ELF-1 (cell line): ENCODE data around the gene SMYD1.
"Not testable (repeated sequence)": the region's sequence is repeated elsewhere in the genome, so short reads cannot be mapped to it uniquely, and the experiment has no call there.

Experiments used
- DNase-seq: peaks from one replicate; pipeline ENCODE4 v3.0.0-alpha.2; 2016; ENCODE audit warnings: low read depth, low spot score

Gene SMYD1

DNA sequence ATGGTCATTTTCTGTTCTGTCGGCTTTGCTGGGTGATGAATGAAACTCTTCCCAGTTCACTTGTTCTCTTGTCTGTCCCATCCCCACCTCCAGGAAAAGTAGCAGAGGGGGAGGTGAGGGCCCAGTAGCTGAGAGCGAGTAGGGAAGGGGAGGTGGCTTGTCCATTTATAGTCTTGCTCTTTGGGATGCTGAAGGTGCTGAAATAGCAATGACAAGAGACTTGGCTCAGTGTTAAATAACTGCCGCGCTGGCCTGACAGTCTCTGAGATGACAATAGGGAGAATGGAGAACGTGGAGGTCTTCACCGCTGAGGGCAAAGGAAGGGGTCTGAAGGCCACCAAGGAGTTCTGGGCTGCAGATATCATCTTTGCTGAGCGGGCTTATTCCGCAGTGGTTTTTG, at the start of gene SMYD1:
Gene SMYD1 (plus strand): TSS at position 228 of the 400 bp plus-strand sequence. CDS start 40 bp downstream, at position 268.
- DNase-seq = no peak

DNA sequence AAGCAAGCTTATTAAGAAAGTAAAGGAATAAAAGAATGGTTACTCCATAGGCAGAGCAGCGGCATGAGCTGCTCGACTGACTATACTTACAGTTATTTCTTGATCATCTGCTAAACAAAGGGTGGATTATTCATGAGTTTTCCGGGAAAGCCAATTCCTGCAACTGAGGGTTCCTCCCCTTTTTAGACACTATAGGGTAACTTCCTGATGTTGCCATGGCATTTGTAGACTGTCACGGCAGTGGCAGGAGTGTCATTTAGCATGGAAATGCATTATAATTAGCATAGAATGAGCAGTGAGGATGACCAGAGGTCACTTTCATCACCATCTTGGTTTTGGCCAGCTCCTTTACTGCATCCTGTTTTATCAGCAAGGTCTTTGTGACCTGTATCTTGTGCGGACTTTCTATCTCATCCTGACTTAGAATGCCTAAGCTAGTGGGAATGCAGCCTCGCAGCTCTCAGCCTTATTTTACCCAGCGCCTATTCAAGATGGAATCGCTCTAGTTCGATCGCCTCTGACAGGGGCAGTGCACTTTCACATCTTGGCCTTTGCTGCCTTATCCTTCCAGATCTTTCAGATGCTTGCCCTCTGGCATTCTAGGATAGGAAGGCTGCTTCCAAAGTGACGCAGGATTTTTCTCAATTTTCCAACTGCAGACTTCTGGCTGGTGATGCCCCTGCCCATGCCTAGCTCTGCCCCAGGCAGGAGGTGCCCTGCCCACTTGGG, 49.4 kb upstream of the SMYD1 start:
- DNase-seq = not testable (repeated sequence)

DNA sequence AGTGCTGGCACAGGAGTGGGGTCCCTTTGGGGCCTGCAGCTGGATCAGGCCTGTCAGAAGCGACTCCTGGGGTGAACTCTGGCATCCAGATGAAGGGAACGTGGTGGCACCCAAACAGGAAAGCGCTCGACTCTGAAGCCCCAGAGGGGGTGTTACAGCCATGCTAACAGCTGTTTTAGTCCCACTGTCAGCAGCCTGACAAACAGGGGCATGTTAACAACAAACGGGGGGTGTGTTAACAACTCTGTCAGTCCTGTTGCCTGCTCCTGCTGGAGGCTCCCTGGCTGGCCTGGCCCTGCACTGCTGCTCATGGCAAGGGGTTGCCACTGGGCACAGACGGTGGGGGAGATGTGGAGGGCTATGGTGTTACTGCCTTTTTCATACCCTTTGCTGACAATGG, 48.7 kb upstream of the SMYD1 start:
- no peak for DNase-seq

DNA sequence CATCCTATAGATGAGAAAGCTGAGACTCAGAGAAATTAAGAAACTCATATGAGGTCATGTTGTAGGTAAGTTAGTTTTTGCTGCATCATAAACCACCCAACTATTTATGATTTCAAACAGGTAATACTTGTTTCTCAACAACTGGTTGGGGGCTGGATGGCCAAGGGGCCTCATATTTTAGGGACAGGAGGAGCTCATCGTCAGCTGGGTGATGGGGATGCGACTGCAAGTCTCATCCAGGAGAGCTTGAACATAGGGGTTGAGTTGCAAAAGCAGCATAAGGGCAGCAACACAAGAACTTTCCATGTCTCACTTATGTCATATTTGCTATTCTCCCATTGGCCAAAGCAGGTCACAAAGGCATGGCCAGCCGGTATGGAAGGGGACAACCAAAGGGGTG, 47.6 kb upstream of the SMYD1 start:
- DNase-seq = no peak

DNA sequence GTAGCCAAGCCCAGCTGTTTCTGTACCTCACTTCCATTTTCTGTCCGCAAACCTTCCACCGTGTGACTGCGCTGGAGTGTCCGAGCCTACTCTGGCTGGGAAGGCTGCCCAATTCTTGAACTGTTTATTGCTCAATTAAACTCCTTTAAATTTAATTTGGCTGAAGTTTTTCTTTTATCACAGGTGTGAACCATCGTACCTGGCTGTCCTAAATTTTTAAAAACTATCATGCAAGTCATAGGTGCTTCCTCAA, 45.0 kb upstream of the SMYD1 start:
- no peak for DNase-seq

DNA sequence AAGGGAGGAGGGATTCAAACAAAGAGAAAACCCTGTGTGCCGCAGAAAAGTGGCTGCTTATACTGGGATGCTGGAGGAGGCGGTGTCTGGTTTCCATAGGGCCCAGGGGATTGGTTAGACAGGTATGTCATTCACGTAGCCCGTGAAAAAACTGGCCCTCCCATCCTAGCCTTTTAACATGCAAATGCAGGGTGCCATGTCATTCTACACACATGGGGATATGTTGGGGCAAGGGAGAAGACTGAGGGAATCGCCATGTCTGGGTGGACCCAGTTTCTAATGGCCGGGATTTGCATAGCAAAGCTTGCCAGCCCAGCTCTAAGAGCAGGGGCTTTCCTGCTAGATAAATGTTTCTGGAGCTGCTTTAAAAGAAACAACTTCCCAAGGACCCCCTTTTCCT, 43.1 kb upstream of the SMYD1 start:
- peak; percentile 90 for DNase-seq

DNA sequence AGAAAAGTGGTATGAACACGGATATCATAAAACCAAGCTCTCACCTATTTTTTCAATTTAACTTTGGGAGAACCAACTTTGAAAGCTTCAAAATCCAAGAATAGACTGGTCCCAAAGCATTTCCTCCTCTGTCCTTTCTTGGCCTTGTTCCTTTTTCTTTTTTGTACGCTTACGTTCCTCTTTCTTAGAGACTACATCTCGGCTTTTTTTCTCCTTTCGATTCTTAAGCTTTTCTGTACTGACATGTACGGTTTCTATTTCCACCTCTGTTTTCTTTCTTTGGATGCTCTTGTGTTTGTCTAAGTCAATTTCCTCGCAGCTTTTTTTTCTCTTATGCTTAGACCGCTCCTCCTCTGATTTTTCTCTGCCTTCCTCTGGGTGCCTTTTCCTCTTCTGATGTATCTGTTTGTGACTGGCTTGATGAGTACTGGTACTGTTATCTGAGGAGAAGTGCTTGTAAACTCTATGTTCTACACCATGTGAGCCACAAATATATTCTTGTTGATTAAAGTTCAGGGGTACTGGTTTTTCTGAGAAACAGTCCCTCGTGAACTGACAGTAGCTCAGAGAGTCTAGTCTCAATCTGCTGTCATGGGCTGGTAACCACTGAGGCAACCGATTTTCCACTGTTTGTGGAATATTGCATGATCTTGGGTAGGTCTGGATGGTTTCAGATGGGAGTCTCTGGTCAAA, 39.8 kb upstream of the SMYD1 start:
- DNase-seq = no peak

DNA sequence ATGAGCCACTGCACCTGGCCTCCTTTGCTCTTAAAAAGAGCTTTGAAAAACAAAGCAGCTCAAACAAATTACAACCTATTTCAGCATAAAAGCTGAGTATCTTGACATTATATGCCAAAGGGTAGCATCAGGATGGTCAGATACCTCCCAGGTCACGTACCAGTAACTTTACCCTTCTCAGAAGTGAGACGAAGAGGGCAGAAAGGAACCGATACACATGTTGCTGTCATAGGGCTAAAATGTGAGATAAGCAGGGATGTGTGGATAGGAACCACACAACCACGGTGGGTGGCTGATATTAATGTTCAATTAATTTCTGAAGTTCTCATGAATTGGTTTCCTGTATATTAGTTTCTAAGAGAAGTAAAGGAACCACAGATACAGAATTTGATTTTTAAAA, 38.7 kb upstream of the SMYD1 start:
- no peak for DNase-seq

DNA sequence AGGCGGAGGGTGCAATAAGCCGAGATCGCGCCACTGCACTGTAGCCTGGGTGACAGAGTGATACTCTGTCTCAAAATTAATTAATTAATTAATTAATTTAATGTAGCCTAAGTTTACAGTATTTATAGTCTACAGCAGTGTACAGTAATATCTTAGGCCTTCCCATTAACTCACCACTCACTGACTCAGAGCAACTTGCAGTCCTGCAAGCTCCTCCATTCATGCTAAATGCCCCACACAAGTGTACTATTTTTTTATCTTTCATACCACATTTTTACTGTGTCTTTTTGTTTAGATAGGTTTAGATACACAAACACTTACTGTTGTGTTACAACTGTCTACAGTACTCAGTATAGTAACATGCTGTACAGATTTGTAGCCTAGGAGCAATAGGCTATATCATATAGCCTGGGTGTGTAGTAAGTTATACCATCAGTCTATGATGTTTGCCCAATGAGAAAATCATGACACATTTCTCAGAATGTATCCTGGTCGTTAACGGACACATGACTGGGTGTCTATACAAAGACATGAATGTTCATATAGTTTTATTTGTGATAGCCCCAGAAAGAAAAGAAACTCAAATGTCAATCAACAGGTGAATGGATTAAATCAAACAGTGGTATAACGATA, 35.4 kb upstream of the SMYD1 start:
- DNase-seq = no peak

DNA sequence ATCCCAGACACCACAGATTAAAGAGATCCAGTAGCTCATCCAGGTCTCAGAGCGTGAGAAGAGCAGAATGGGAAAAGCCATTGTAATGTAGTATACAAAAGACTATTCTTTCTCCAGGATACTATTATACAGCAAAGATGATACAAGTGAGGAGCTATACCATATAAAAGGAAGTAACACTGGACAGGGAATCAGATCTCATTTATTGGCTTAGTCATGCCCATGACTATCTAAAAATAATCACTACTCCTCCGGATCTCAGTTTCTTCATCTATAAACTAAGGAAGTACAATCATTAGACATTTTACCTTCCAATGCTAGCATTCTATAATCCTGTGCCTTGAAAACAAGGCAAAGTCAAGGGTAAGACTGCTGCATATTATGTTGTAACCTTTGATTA, 31.4 kb upstream of the SMYD1 start:
- DNase-seq = no peak

DNA sequence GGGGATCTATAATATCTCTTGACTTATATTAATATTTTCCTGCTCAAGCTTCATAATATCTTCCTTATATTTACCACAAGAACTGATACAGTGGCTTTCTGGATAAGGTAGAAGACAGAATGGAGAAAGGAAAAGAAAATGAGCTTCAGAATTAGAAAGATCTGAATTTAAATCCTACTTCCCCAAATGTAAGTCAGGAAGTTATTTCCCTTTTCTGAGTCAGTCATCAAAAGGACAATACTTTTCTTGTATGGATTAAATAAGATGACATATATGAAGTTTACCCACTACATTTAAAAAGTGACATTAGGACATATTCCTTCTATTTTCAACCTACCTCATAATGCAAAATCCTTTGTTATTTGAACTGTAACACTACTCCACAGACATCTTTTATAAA, 31.0 kb upstream of the SMYD1 start:
- no peak for DNase-seq

DNA sequence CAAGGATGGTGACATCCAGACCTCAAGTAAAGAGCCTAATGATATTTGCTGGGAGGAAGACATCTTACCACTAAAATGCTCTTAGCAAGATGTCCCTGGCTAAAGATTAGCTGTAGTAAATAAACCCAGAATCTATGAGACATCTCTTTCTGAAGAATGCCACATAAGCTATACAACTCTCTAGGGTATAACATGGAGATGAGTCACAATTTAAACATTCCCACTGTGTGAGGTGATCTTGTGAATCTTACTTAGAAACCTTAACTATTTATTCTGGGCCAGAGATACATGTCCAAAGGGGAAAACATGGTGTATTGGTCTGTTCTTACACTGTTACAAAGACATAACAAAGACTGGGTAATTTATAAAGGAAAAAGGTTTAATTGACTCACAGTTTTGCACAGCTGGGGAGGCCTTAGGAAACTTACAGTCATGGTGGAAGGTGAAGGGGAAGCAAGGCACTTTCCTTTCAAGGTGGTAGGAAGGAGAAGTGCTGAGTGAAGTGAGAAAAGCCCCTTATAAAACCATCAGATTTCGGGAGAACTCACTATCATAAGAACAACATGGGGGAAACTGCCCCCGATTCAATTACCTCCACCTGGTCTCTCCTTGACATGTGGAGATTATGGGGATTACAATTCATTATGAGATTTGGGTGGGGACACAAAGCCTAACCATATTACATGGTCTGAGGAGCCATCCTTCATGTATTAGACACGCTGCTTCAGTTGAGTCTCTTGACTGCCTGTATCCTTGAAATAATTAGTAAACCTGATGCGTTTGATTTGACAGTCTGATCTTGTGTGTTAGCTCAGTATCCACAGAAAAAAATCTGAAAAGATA, 29.1 kb upstream of the SMYD1 start:
- DNase-seq = no peak

DNA sequence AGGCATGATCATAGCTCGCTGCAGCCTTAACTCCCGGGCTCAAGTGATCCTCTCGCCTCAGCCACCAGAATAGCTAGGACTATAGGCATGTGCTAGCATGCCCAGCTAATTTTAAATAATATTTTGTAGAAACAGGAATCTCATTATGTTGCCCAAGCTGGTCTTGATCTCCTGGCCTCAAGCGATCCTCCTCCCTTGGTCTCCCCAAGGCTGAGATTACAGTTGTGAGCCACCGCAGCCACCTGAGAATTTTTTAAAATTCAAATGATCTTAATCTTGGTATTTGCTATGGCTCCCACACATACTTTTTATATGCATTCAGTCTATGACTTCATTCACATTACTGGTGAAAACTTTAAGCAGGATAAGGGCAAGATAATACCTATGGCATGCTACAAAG, 25.1 kb upstream of the SMYD1 start:
- no peak for DNase-seq

DNA sequence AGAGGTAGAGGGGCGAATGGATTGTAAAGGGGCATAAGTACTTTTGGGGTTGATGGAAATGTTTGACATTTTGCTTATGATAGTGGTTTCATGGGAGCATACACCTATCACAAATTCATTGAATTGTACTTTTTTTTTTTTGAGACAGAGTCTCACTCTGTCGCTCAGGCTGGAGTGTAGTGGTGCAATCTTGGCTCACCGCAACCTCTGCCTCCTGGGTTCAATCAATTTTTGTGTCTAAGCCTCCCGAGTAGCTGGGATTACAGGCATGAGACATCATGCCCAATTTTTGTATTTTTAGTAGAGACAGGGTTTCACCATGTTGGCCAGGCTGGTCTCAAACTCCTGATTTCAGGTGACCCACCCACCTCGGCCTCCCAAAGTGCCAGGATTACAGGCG, 22.1 kb upstream of the SMYD1 start:
- not testable (repeated sequence) for DNase-seq

DNA sequence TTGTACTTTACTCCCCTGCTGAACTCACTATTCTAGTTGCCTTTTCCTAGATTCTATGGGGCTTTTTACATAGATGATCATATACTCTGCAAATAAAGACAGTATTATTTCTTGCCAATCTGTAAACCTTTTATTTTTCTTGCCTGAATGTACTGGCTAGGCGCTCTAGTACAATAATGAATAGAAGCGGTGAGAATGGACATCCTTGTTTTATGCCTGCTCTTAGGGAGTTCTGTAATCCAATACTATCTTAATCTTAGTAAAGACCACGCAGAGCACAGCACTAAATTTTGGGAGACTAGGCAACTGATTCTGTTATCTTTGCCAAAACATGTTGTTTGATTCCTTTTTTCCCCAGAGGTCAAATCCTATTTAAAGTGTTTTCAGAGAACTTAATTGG, 19.1 kb upstream of the SMYD1 start:
- DNase-seq = no peak

DNA sequence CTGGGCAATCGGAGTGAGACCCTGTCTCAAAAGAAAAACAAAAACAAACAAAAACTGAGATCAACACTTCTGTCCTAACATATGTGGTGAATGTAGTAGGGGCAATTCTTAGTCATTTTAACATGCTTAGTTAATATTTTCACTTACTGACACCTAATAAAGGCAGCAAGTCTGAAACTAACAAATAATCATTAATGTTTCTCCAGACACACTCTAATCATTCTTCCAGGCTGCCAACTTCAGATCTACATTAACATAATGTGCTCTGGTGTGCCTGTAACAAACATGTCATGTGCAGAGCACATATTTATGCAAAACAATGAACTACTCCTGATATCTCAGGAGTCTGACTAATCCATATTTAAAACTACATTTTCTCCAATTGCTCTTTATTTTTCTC, 18.0 kb upstream of the SMYD1 start:
- DNase-seq = no peak

DNA sequence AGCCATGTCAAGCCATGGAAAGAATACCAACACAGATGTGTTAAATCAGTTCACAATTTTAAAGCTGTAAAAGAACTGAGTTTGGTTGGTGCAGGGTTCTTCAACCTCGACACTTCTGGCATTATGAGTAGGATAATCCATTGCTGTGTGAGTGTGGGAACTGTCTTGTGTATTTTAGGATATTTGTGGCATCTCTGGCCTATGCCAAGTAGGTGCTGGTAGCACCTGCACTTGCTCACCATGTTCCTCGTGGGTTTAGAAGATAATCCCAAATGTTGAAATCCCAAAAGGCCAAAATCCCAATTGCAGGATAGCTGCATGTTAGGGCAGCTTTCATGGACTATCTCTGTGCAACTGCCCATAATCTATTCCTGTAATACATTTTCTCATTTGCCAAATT, 15.8 kb upstream of the SMYD1 start:
- DNase-seq = no peak

DNA sequence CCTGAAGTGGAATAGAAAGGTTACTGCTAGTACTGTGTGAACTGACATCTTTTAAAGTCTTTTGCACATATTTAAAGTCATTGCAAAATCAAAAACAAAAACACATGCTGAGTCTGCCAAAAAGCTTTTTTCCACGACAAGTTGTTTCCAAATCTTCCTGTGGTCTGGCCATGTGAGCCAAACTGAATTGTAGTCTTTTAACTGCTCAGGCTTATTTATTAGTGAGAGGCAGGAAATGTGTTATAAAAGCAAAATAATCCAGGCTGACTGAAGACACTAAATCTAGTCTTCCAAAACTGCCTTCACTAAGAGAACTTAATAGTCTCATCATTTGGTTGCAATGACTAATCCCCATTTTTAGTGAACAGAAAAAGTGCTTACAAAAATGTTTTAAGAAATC, 14.3 kb upstream of the SMYD1 start:
- DNase-seq = no peak

DNA sequence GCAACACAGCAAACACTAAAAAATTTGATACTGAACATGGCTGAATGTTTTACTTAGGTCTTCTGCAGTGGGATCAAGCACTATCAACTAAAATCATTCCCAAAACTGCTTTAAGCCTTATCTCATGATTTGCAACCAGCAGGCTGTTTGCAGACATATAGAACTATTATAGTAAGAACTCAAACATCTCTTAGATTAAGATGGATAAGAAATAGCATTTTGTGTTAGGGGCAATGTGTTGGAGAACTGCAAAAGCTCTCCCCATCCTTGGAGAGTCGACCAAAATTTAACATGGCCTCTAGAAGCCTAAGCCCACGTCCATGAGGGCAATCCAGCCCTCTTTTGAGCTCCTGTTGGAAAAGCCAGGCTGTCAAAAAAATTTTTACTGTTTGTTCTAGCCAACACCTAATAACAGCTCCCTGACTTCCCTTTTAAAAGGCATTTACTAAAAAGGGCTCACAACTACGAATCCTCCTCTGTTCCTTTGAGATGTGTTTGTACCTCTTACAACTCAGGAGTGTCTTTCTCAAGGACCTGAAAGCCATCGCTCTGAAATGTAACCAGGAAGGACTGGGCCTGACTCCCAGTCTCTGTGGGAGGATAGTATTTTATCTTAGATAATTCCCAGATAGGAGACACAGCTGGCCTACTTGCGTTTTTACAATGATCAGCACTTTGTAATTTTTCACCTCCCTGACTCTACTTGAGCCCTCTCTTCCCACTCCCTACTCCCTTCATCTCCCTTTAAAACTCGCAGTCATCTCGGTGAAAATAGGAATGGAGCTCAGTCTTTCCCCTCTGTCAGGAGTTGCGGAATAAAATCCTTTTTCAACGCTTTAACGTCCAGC, 13.5 kb upstream of the SMYD1 start:
- no peak for DNase-seq

DNA sequence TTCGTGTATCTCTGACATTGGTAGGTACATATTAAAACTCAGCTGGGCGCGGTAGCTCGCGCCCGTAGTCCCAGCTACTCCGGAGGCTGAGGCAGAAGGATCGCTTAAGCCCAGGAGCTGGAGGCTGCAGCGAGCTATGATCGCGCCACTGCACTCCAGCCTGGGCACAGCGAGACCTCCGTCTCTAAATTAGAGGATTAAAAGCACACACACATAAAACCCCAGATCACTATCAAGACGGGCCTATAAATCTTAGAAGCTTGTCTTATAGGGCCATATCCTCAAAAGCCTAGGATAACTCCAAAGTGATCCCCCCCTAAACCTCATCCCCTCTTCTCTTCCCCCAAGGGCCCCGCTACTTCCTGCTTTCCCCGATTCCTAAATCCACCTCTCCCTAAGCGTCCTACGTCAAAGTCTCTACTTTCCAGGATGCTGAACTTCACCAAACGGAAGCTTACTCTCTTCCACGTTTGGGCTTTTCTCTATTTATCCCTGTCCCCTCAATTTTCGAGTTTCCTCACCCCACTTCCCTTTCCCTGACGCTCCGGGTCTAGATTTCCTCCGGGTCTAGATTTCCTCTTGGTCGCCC, 12.7 kb upstream of the SMYD1 start:
- no peak for DNase-seq
